T-helper 2 cell treated with Interferon-gamma antibody and Interleukin-4, amounts not matched to agents 100 ng/mL and 5 ng/mL, for 36 hours (primary cell): Measurements from ENCODE around the gene FABP2. TPM values are rescaled to one million over a fixed set of nuclear protein-coding genes. Genes with fewer than 3 reads are reported as not detected.
"Not testable (repeated sequence)": the region's sequence is repeated elsewhere in the genome, so short reads cannot be mapped to it uniquely, and the experiment has no call there.

Experiments used
- intact Hi-C: fragments of 100-400 bp; cut with micrococcal nuclease; formaldehyde crosslinking; loops from one replicate; pipeline ENCODE4 v1.15.1; 2023
- total RNA-seq: library from RNA; stranded (reverse); gene quantifications from 2 replicates; pipeline ENCODE4 v1.2.3, GENCODE V29; 2022

FABP2 gene
- total RNA-seq, 1 donor from 2014 or later = not detected

DNA sequence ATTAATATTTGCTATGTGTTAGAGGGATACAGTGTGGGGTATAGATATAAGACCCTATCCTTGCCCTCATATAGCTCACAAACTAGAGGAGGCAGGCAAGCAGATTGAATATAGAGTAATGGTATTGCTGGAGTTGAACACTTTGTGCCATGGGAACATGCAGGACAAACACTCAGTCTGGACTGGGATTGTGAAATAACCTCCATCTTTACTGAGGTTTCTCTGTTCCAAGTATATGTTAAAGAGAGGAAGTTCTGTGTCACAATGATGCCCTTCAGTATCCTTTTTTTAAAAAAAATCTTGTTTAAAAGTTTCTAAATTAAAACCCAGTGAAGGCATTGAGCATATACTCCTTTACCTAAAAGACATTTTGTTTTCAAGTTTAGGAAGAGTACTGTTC is 8.7 kb downstream of the FABP2 start:
- intact Hi-C loops = no loop called here

DNA sequence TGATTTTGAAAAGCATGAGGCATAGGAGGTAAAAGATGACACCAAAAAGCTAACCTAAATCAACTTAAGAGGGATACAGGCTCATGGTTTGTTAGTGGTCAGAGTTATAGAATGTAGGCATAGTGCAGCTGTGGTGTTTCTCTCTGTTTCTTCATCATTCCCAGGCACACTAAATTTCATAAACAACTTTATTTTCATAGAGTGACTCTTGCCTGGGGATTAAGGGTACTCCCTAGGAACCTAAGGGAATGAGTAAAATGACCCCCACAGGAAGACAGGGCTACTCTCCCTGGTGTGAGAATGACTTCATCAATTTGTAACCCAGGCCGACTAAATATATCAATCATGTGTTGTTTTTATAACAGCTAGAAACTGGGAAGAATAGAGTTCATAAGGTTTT is 11.1 kb downstream of the FABP2 start:
- intact Hi-C loops = no loop called here

DNA sequence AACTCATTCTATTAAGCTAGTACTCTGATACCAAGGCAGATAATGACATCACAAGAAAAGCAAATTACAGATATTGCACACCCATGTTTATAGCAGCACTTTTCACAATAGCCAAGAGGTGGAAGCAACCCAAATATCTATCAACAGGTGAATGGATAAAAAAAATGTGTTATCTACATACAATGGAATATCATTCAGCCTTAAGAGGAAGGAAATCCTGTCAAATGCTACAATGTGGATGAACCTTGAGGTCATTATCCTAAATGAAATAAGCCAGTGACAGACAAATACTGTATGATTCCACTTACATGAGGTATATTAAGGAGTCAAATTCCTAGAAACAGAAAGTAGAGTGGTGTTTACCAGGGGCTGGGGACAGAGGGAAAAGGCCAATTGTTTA is 14.3 kb downstream of the FABP2 start:
- intact Hi-C loops = loop anchor here (10.0 kb wide), 1 partner anchor 67 kb away; no protein-coding TSS in a partner anchor

DNA sequence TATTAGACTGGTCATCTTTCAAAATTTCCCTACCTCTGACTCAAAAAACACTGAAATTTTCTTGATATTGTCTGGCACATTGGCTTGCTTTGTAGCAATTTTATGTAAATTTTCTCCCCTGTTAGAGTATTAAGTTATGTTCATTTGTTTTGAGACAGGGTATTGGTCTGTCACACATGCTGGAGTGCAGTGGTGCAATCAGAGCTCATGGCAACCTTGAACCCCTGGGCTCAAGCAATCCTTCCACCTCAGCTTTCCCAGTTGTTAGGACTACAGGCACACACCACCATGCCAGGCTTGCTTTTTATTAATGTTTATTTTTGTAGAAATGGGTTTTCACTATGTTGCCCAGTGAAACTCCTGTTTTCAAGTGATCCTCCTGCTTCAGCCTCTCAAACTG is 17.5 kb downstream of the FABP2 start:
- intact Hi-C loops = loop anchor here (5.0 to 10.0 kb wide), 2 partner anchors 70 to 467 kb away; partner anchors contain the start of gene SEC24D

DNA sequence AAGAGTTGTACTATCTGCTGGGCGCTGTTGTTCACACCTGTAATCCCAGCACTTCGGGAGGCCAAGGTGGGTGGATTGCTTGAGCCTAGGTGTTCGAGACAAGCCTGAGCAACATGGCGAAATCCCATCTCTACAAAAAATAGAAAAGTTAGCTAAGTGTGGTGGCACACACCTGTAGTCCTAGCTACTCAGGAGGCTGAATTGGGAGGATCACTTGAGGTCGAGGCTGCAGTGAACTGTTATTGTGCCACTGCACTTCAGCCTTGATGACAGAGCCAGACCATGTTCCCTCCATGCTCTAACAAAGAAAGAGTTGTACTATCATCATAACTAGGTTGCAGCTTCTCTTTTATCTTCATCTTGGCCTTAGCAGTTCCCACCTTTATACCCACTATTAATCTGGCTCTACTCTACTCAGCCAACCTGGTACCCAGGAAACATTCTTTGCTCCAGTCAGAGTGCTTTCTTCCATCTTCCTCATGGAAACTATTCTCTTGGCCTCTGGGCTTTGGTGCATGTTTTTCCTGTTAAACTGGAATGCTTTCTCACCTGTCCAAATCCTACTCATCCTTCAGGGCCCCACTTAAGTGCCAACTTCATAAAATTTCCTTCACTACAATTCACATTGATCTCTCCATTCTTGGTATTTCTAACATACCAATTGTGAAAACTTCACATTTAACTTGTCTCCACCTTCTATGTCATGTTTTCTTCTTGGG is 18.2 kb downstream of the FABP2 start:
- intact Hi-C loops = loop anchor here (5.0 to 10.0 kb wide), 2 partner anchors 71 to 466 kb away; partner anchors contain the start of gene SEC24D

DNA sequence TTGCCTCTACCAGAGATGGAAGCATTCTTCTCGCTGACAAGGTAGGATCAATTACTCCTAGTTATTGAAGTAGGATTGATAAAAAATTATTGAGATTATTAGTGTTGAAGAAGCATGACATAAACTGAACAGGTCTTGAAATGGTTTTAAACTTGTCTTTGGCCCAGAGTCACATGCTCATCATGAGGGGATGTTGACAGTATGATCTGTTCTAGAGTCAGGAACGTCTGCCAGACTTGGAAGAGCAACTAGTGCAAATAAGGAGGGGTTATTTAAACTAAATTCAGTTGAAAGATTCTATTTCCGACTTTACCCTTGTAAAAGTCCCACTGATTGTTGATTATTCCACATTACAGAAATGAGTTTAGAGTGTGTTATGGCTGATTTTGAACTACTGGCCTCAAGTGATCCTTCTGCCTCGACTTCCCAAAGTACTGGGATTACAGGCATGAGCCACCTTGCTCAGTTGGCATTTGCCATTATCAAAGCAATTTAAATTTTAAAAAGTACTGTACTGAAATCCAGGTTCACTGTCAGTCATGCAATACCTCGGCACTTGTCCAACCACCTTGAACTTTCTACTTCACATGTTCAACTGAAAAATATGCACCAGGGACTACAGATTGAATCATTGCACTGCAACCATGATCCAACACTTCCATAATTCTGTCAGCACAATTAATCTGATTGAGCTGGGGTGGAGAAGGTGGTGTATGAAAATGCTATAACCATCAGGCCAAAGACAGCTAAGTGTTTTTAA is 19.7 kb downstream of the FABP2 start:
- intact Hi-C loops = loop anchor here (5.0 to 10.0 kb wide), 2 partner anchors 73 to 465 kb away; partner anchors contain the start of gene SEC24D

DNA sequence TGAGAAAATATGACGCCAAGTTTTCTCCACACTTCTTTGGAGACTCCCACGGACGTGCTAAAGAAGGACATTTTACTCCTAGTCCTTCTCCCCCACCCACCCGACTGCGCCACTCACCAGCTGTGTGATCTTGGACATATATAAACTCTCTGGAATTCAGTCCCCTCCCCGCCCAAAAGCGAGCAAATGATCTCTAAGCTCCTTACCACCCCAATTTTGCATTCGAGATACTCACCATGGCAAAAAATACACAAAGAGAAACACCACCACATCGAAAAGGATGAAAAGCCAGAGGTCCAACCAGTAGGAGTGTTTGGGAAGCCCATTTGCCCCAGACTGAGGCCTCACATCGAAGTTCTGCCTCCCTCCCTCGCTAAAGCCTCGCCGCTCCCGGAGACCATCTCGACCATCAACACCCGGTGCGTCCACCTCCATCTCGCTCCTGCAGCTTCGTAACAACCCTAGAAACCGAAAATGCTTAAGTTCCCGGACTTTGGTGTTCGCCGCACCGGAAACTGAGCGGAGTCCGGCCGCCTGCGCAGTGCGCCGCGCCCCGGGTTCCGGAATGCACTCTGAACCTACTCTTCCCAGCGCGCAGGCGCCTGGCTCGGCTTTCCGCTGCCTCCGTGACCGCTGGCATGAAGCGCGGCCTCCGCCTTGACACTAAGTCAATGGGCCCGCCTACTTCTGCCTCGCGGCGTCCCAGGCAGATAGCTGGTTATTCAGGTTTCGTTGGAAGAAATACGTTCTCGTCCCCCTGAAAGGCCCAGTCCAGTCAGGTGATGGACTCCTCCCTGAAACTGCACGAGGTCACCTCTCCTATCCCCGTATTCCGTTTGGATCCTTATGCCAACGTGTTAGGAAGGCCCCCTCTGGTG is 21.6 kb downstream of the FABP2 start:
- intact Hi-C loops = loop anchor here (1.0 to 10.0 kb wide), 4 partner anchors 74 to 463 kb away; partner anchors contain the start of genes SEC24D and USP53

DNA sequence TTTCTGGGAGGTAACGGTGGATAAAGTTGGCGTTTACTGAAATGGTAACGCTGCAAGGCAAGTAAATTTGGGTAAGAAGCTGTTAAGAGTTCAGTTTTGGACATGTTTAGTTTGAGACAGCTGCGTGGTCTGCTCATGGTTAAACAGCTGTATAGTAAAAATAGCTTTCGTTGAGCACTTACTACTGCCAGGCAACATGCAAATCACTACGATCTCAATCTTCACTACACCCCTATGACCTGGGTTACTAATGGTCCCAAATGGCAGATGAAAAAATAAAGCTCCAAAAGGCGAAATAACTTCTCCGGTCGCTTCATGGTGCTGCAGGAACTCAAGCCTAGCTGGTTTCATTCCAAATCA is 22.2 kb downstream of the FABP2 start:
- intact Hi-C loops = loop anchor here (1.0 to 10.0 kb wide), 5 partner anchors 75 to 612 kb away; partner anchors contain the start of genes METTL14, SEC24D and USP53

DNA sequence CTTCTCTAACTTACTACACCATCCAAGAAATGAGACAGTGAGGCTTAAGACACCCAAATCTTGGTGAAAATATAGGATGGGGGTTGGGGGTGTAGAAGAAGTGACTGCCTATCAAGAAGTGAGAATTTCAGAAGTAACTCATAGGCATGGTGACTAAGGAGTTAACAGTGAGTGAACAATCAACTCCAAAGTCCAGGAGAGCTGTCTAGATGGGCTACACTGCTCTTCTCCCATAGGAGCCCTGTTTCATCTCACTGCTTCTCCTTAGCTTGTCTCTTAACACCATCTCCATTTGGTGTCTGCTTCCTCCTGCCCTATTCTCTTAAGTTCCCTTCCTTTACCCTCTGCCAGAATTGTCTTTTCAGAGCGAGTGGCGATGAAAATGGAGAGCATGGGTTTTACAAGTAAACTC is 22.7 kb downstream of the FABP2 start:
- intact Hi-C loops = loop anchor here (5.0 kb wide), 1 partner anchor 612 kb away; the partner anchor contains the start of gene METTL14

DNA sequence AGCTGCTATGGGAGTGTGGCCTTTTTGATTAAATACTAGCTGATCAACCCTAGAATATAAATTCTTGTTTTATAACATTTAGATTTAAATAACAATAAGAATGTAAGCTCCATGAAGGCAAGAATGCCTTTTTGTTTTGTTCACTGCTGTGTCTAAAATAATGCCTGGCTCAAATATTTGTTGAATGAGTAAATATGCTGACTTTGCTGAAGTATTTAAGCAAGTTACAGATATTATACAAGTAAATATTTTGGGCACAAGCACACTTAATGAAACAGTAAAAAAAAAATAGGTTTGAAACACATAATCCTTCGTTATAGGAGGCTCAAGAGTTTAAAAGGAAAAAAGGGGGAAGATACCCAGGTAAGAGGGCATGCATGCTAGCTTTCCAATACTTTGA is 24.1 kb downstream of the FABP2 start:
- intact Hi-C loops = loop anchor here (5.0 kb wide), 1 partner anchor 610 kb away; the partner anchor contains the start of gene METTL14

DNA sequence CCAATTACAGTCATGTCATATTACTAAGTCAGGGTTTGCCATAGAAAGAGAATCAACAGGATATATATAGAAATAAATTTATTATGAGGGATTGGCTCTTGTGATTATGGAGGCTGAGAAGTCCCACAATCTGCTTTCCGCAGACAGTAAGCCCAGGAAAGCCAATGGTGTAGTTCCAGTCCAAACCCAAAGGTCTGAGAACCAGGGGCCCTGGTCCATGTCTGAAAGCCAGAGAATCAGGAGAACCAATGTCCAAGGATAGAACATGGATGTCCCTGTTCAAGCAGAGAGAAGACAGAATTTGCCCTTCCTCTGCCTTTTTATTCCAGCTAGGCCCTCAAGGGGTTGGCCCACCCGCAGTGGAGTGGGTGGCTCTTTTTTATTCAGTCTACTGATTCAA is 25.6 kb downstream of the FABP2 start:
- intact Hi-C loops = loop anchor here (5.0 kb wide), 1 partner anchor 609 kb away; the partner anchor contains the start of gene METTL14

DNA sequence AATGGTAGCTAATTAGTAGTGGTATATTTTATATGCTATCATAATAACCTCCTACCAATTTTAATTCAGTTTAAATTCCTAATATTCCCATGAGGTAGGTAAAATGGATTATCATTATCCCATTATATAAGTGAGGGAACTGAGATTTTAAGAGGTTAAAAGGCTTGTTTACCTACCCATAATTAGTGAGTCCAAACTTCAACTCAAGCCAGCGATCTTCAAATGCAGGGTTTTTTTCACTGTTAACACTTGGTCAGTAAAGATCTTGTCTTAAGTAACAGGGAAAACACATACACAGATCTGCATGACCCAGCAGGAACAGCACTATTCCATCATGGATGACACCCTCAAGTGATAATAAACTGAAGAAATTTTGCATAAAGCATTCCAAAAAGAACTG is 31.3 kb downstream of the FABP2 start:
- intact Hi-C loops = no loop called here

DNA sequence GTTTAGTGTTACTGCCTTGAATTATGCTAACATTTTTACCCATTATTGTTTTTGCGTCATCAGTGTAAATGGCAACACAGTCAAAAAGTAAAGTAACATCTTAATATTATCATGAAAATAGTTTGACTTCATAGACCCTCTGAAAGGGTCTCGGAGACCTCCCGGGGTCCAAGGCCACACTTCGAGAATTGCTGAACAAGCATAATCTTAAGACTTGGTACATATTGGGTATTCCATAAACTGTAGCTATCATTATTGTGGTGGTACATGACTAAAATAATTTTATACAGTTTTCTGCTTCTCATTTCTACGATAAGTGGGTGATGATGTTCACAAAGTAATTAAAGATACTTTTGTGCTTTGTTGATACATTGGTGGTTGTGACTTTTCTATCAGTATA is 32.6 kb downstream of the FABP2 start:
- intact Hi-C loops = no loop called here

DNA sequence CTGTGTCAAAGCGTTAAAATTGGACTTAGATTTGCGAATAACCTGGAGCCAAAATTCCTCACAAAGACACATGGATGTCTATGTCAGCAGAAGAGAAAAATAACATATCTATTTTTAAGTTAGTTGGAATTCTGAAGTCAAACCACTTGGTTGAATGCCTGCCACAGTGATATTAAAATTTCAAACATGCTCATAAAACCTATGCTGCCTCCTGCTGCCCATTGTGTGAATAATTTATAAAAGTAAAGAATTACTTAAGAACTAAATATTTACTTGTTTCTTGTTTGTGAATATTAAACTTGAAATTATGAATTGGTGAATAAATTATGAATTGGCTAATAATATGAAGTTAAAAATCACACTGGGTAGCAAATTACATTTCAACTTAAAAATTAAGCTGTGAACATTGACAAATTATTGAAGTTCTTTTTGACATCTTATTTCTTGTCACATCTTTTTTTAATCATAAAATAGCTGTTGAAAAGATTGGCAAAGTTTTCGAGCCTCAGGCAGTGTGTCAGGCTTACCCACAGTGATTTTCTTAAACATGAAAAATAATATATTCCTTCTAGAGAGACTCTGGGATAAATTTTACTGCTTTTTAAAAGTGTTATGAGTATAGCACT is 35.4 kb downstream of the FABP2 start:
- intact Hi-C loops = loop anchor here (2.0 kb wide), 1 partner anchor 74 kb away; the partner anchor contains the start of gene USP53

DNA sequence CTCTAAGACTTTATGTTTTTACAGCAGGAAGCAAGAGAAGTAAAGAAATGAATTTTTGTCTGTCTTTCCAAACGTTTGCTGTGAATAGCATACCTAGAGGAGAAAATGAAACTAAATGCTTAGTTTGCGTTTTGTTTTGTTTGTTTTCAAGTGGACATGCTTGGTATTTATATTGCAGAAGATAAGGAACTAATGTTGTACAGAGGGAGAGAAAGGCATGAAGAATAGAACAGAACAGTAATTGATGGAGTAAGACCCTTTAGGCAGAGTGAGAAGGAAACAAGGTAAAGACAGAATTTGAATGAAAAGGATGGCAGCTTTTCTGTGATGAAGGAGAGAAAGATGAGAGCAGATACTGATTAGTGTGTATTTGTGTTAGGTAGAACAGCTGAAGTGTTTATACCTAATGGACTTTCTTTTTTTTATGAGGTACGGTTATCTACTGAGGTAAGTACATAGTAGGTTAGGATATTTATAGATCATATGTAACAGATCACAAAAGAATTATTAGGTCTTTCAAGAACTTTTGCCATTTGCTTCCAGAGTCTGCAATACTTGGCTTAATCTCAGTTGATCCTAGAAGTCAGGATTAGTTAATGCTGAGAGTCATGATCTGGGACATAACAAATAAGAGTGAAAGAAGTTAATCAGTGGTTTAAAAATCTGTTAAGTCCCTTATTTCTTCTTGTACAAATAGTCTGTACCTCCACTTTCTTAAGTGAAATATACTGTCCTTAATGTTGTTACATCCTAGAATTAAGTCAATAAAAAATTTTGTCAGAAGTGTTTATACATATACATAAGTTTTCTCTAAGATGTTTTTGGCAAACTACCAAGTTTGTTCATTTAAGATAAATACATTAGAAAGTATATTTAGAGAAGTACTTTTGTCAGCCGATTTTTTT is 36.8 kb downstream of the FABP2 start:
- intact Hi-C loops = loop anchor here (1.0 kb wide), 1 partner anchor 303 kb away; no protein-coding TSS in a partner anchor

DNA sequence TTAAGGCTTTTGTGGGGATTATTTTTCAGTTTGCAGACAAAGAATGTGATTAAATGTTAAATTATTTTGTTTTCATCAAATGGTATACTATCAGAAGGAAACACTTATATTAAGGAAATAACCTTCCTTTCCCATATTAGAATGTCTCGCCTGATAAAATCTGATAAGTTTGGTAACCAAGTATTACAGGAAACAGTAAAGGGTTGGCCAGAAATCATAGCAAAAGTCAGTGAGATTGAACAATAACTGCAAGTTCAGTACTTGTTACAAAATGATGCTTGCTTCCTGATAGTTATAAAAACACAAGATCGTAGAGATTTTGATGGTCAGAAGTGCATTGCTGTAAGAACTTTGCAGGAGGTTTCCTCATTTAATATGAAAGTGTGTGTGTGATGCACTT is 40.5 kb downstream of the FABP2 start:
- intact Hi-C loops = no loop called here

DNA sequence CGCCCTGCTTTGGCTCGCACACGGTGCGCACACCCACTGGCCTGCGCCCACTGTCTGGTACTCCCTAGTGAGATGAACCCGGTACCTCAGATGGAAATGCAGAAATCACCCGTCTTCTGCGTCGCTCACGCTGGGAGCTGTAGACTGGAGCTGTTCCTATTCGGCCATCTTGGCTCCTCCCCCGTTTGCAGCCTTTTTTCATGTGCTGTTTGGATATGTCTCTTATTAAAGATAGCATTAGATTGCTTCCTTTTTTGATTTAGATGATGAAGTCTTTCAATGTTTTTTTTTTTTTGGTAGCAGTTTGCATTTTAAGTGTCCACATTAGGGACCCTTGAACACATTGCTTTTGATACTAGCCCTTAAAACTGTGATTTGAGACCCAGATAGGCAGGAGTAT is 42.0 kb downstream of the FABP2 start:
- intact Hi-C loops = not testable (repeated sequence)

DNA sequence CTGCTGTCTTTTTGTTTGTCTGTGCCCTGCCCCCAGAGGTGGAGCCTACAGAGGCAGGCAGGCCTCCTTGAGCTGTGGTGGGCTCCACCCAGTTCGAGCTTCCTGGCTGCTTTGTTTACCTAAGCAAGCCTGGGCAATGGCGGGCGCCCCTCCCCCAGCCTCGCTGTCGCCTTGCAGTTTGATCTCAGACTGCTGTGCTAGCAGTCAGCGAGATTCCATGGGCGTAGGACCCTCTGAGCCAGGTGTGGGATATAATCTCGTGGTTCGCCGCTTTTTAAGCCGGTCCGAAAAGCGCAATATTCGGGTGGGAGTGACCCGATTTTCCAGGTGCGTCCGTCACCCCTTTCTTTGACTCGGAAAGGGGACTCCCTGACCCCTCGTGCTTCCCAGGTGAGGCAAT is 42.4 kb downstream of the FABP2 start:
- intact Hi-C loops = not testable (repeated sequence)

DNA sequence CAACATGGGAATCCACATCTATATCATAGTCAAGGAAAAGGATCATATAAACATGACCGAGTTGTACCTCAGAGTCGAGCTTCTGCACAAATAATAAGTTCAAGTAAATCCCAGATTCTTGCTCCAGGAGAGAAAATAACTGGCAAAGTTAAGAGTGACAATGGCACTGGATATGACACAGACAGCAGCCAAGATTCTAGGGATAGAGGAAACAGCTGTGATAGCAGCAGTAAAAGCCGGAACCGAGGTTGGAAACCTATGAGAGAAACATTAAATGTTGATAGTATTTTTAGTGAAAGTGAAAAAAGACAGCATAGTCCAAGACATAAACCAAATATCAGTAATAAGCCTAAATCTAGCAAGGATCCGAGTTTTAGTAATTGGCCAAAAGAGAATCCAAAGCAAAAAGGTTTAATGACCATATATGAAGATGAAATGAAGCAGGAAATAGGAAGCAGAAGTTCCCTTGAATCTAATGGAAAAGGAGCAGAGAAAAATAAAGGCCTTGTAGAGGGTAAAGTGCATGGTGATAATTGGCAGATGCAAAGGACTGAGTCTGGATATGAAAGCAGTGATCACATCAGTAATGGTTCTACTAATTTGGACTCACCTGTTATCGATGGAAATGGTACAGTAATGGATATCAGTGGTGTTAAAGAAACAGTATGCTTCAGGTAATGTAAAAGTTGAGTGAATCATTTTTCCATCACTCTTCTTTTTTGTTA is 50.4 kb downstream of the FABP2 start:
- intact Hi-C loops = no loop called here
